ENCODE data around the gene SAMD11.

DNA sequence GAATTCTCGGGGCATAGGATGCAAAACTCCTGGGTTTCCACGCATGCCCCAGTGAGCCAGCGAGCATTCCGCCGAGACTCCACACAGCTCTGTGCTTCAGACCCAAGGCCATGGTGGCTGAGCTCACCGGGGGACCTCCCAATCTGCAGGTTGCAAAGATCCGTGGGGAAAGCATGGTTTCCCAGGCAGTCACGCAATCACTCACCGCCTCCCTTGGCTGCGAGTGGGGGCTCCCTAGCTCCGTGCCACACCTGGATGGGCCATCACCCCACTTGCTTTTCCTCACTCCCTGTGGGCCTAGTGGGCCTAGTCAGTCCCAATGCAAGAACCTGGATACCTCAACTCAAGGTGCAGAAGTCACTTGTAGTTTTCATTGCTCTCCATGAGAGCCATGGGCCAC is 37.0 kb upstream of the SAMD11 start:
- TF ChIP-seq GABPA (IDR thresholded peaks at IDR 0.05 in 1 of 2, conservative IDR thresholded peaks at IDR 0.05 in 1 of 2) (no peak), NR2F2 (IDR thresholded peaks at IDR 0.05) (no peak), FOXA1 (IDR thresholded peaks at IDR 0.05) (no peak), RXRA (IDR thresholded peaks at IDR 0.05) (no peak), JUND (IDR thresholded peaks at IDR 0.05) (no peak), SP1 (IDR thresholded peaks at IDR 0.05) (no peak), RAD21 (IDR thresholded peaks at IDR 0.05) (no peak)
- TF ChIP-seq, protein P1, sequence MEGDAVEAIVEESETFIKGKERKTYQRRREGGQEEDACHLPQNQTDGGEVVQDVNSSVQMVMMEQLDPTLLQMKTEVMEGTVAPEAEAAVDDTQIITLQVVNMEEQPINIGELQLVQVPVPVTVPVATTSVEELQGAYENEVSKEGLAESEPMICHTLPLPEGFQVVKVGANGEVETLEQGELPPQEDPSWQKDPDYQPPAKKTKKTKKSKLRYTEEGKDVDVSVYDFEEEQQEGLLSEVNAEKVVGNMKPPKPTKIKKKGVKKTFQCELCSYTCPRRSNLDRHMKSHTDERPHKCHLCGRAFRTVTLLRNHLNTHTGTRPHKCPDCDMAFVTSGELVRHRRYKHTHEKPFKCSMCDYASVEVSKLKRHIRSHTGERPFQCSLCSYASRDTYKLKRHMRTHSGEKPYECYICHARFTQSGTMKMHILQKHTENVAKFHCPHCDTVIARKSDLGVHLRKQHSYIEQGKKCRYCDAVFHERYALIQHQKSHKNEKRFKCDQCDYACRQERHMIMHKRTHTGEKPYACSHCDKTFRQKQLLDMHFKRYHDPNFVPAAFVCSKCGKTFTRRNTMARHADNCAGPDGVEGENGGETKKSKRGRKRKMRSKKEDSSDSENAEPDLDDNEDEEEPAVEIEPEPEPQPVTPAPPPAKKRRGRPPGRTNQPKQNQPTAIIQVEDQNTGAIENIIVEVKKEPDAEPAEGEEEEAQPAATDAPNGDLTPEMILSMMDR (IDR thresholded peaks at IDR 0.05; ENCODE audit: low read depth, low read length, missing input control) = no peak
- TF ChIP-seq, protein P2, sequence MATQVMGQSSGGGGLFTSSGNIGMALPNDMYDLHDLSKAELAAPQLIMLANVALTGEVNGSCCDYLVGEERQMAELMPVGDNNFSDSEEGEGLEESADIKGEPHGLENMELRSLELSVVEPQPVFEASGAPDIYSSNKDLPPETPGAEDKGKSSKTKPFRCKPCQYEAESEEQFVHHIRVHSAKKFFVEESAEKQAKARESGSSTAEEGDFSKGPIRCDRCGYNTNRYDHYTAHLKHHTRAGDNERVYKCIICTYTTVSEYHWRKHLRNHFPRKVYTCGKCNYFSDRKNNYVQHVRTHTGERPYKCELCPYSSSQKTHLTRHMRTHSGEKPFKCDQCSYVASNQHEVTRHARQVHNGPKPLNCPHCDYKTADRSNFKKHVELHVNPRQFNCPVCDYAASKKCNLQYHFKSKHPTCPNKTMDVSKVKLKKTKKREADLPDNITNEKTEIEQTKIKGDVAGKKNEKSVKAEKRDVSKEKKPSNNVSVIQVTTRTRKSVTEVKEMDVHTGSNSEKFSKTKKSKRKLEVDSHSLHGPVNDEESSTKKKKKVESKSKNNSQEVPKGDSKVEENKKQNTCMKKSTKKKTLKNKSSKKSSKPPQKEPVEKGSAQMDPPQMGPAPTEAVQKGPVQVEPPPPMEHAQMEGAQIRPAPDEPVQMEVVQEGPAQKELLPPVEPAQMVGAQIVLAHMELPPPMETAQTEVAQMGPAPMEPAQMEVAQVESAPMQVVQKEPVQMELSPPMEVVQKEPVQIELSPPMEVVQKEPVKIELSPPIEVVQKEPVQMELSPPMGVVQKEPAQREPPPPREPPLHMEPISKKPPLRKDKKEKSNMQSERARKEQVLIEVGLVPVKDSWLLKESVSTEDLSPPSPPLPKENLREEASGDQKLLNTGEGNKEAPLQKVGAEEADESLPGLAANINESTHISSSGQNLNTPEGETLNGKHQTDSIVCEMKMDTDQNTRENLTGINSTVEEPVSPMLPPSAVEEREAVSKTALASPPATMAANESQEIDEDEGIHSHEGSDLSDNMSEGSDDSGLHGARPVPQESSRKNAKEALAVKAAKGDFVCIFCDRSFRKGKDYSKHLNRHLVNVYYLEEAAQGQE (IDR thresholded peaks at IDR 0.05) = no peak
- TF ChIP-seq, protein P3, sequence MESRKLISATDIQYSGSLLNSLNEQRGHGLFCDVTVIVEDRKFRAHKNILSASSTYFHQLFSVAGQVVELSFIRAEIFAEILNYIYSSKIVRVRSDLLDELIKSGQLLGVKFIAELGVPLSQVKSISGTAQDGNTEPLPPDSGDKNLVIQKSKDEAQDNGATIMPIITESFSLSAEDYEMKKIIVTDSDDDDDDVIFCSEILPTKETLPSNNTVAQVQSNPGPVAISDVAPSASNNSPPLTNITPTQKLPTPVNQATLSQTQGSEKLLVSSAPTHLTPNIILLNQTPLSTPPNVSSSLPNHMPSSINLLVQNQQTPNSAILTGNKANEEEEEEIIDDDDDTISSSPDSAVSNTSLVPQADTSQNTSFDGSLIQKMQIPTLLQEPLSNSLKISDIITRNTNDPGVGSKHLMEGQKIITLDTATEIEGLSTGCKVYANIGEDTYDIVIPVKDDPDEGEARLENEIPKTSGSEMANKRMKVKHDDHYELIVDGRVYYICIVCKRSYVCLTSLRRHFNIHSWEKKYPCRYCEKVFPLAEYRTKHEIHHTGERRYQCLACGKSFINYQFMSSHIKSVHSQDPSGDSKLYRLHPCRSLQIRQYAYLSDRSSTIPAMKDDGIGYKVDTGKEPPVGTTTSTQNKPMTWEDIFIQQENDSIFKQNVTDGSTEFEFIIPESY (IDR thresholded peaks at IDR 0.05) = no peak
